HG03095 (cell line): Measurements from ENCODE around the gene GNPNAT1.
"Not testable (repeated sequence)": the region's sequence is repeated elsewhere in the genome, so short reads cannot be mapped to it uniquely, and the experiment has no call there.

Experiments
- ATAC-seq: cut with Tn5 transposase; IDR thresholded peaks from one replicate; pipeline ENCODE4 v1.9.1; 2021; ENCODE audit warnings: moderate library complexity; ENCODE audit not compliant: unreplicated experiment

Gene GNPNAT1

GRCh38 chr14:52790011-52790755 lies 1.2 kb downstream of the GNPNAT1 start:
- ATAC-seq, result no peak

- ATAC-seq, result no peak
These were observed 2.3 kb downstream of the GNPNAT1 start for GRCh38 chr14:52789118-52789517.

GRCh38 chr14:52786887-52787286 lies 4.5 kb downstream of the GNPNAT1 start:
- no peak for ATAC-seq

GRCh38 chr14:52783206-52783605 lies 8.2 kb downstream of the GNPNAT1 start:
- ATAC-seq, result no peak

- ATAC-seq, result no peak
These were observed 9.8 kb downstream of the GNPNAT1 start for GRCh38 chr14:52781629-52782028.

- ATAC-seq, result no peak
These were observed 10.5 kb downstream of the GNPNAT1 start for GRCh38 chr14:52780893-52781292.

GRCh38 chr14:52778702-52779101 lies 12.7 kb downstream of the GNPNAT1 start:
- ATAC-seq, result no peak

GRCh38 chr14:52776816-52777215 lies 14.6 kb downstream of the GNPNAT1 start:
- ATAC-seq, result no peak

- ATAC-seq, result no peak
These were observed 21.5 kb downstream of the GNPNAT1 start for GRCh38 chr14:52769887-52770286.

GRCh38 chr14:52767058-52767833 lies 24.2 kb downstream of the GNPNAT1 start:
- no peak for ATAC-seq

- not testable (repeated sequence) for ATAC-seq
These were observed 28.5 kb downstream of the GNPNAT1 start for GRCh38 chr14:52762923-52763322.

GRCh38 chr14:52759145-52759544 lies 32.3 kb downstream of the GNPNAT1 start:
- ATAC-seq, result no peak

- no peak for ATAC-seq
These were observed 35.6 kb downstream of the GNPNAT1 start for GRCh38 chr14:52755607-52756316.

- ATAC-seq, result no peak
These were observed 42.6 kb downstream of the GNPNAT1 start for GRCh38 chr14:52748647-52749292.

- ATAC-seq, result peak; percentile 27
These were observed 49.5 kb downstream of the GNPNAT1 start for GRCh38 chr14:52741865-52742264.

GRCh38 chr14:52740751-52741150 lies 50.7 kb downstream of the GNPNAT1 start:
- ATAC-seq, result no peak

GRCh38 chr14:52738409-52738808 lies 53.0 kb downstream of the GNPNAT1 start:
- no peak for ATAC-seq

GRCh38 chr14:52735921-52736489 lies 55.4 kb downstream of the GNPNAT1 start:
- ATAC-seq, result no peak

GRCh38 chr14:52733824-52734223 lies 57.6 kb downstream of the GNPNAT1 start:
- ATAC-seq, result no peak

- ATAC-seq, result no peak
These were observed 60.7 kb downstream of the GNPNAT1 start for GRCh38 chr14:52730709-52731111.
